K562 (cell line): ENCODE data around the gene ATF3. TPM values are rescaled to one million over a fixed set of nuclear protein-coding genes. Genes with fewer than 3 reads are reported as not detected.

Source experiments
- ETV1 ChIP-seq: fragments of 450-650 bp; conservative IDR thresholded peaks from 2 replicates; pipeline ENCODE4 v1.6.1; 2016; ENCODE audit warnings: missing genetic modification characterization, control low read depth, low read depth, missing compliant biosample characterization
- FOXM1 ChIP-seq, 2 experiments: fragments of 450-650 bp in 1 of 2; sonication (generic) in 1 of 2; formaldehyde crosslinking in 1 of 2; IDR thresholded peaks; 2 replicates each; pipeline versions ENCODE4 v1.6.1 to v1.9.0; 2017 to 2022; ENCODE audit warnings: low read depth in 2 of 2, mild to moderate bottlenecking in 2 of 2, missing genetic modification reagents in 1 of 2, moderate library complexity in 1 of 2
- GABPB2 ChIP-seq: fragments of 250-450 bp; sonication (Bioruptor Pico); conservative IDR thresholded peaks from 2 replicates; pipeline ENCODE4 v1.5.1; 2021; ENCODE audit warnings: mild to moderate bottlenecking
- KLF16 ChIP-seq: IDR thresholded peaks from 2 replicates; pipeline ENCODE4 v1.6.1; 2016; ENCODE audit warnings: antibody characterized with exemption
- MCM2 ChIP-seq: fragments of 450-650 bp; IDR thresholded peaks from 2 replicates; pipeline ENCODE4 v1.6.1; 2017; ENCODE audit warnings: low read depth, mild to moderate bottlenecking
- polyA plus RNA-seq, 8 experiments: library from polyadenylated mRNA; depleted of rRNA in 4 of 8; stranded (reverse) in 5 of 8; unstranded in 3 of 8; fragments of >200 nt; fragmentation: Nextera tagmentation in 2 of 8; fragmentation: Illumina TruSeq in 1 of 8; extraction: Ambion mirVana in 2 of 8; extraction: Trizol in 1 of 8; gene quantifications; 2 replicates each; pipeline versions ENCODE4 v1.2.1 to v1.2.3, GENCODE V29; 2011 to 2014; ENCODE audit warnings: inconsistent platforms in 1 of 8, missing spikeins in 1 of 8
- total RNA-seq, 7 experiments: library from RNA; depleted of rRNA in 6 of 7; stranded (reverse); fragments of >200 nt in 6 of 7; fragmentation: Illumina TruSeq in 2 of 7; extraction: Trizol in 2 of 7; gene quantifications; 2 replicates each; pipeline versions ENCODE4 v1.2.1 to v1.2.3, GENCODE V29; 2011 to 2021; ENCODE audit warnings: low replicate concordance in 1 of 7
- TF ChIP-seq, protein P1 (sequence below): sonication (generic); formaldehyde crosslinking; IDR thresholded peaks from 2 replicates; pipeline ENCODE4 v1.4.0; 2020; ENCODE audit warnings: mild to moderate bottlenecking, missing genetic modification reagents
- TF ChIP-seq, protein P2 (sequence below): fragments of 250-450 bp; sonication (Bioruptor Pico); IDR thresholded peaks from 2 replicates; pipeline ENCODE4 v1.6.1; 2021; ENCODE audit warnings: mild to moderate bottlenecking

Gene ATF3
- total and polyA plus RNA-seq, 9 of the 15 experiments (the other 6 are each of a cell fraction or from before 2014, with no cell fraction given), result 3.5 to 28.2 (median 19.8) TPM

DNA sequence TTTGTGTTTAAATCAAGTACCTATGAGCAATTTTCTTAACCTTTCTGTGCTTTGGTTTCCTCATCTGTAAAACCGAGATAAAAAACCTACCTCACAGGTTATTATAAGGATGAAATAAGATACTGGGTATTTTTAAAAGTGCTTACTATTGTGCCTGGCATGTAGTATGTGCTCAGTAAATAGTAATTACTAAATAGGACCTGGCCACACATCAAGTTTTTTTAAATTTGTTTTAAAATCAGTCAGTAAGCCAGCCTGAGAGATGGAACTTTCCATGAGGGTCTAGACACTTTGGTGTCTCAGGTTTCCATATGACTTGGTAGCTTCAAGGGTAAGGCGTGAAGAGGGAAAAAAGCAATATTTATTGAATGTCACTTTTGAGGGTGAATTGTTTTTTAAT is 7.0 kb upstream of the ATF3 start (continued):
- TF ChIP-seq, protein P1, sequence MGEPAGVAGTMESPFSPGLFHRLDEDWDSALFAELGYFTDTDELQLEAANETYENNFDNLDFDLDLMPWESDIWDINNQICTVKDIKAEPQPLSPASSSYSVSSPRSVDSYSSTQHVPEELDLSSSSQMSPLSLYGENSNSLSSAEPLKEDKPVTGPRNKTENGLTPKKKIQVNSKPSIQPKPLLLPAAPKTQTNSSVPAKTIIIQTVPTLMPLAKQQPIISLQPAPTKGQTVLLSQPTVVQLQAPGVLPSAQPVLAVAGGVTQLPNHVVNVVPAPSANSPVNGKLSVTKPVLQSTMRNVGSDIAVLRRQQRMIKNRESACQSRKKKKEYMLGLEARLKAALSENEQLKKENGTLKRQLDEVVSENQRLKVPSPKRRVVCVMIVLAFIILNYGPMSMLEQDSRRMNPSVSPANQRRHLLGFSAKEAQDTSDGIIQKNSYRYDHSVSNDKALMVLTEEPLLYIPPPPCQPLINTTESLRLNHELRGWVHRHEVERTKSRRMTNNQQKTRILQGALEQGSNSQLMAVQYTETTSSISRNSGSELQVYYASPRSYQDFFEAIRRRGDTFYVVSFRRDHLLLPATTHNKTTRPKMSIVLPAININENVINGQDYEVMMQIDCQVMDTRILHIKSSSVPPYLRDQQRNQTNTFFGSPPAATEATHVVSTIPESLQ (CRISPR knock-in tag), result no peak
- no peak for TF ChIP-seq KLF16
- TF ChIP-seq FOXM1 (IDR thresholded peaks at IDR 0.05; ENCODE audit: low read depth), result no peak
- TF ChIP-seq FOXM1 (CRISPR knock-in tag; IDR thresholded peaks at IDR 0.05; ENCODE audit: low read depth), result no peak
- TF ChIP-seq ETV1, result no peak
- TF ChIP-seq MCM2, result no peak
- TF ChIP-seq, protein P2, sequence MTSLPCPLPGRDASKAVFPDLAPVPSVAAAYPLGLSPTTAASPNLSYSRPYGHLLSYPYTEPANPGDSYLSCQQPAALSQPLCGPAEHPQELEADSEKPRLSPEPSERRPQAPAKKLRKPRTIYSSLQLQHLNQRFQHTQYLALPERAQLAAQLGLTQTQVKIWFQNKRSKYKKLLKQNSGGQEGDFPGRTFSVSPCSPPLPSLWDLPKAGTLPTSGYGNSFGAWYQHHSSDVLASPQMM (CRISPR knock-in tag), result no peak
- TF ChIP-seq GABPB2 (CRISPR knock-in tag), result no peak
